Measurements from ENCODE around the gene NR6A1.

NR6A1 gene

GRCh38 chr9:124470306-124470705 is 300.8 kb downstream of the NR6A1 start:
- Histone ChIP-seq H3K4me1 (ENCODE audit: insufficient read depth, low read length, poor library complexity, severe bottlenecking) (no peaks in the 10 kb centered on the region), H3K36me3 (ENCODE audit: insufficient read depth, low read length) (no peaks in the 10 kb centered on the region), H3K9me2 (replicated peaks; ENCODE audit: low read depth, low read length) (no peaks in the 10 kb centered on the region), H3F3A (ENCODE audit: low read depth) (no peaks in the 10 kb centered on the region), H4K20me1 (ENCODE audit: insufficient read depth, low read length, poor library complexity, severe bottlenecking) (no peaks in the 10 kb centered on the region), H3K79me2 (ENCODE audit: insufficient read depth, low read length) (no peaks in the 10 kb centered on the region), H3K9ac (ENCODE audit: low read depth, low read length, poor library complexity, severe bottlenecking) (no peak overlapping the region), H3K4me2 (ENCODE audit: low read depth, low read length, poor library complexity, severe bottlenecking) (no peak overlapping the region), H3K9me3 (ENCODE audit: insufficient read depth, low read depth, low read length) (no peaks in the 10 kb centered on the region), H2AFZ (ENCODE audit: low read length) (no peak overlapping the region), H3K4me3 (ENCODE audit: low read length, poor library complexity, severe bottlenecking) (no peak overlapping the region), H3K27me3 (ENCODE audit: insufficient read depth, low read length, poor library complexity, severe bottlenecking) (no peaks in the 10 kb centered on the region)
- no peak for TF ChIP-seq EZH2phosphoT487 (IDR thresholded peaks at IDR 0.05; ENCODE audit: borderline replicate concordance)
- no peak for TF ChIP-seq CTCF (conservative IDR thresholded peaks at IDR 0.05; ENCODE audit: low read length)

- Histone ChIP-seq H3K9me2 (replicated peaks; ENCODE audit: low read depth, low read length) (no peaks in the 10 kb centered on the region), H3K27me3 (ENCODE audit: insufficient read depth, low read length, poor library complexity, severe bottlenecking) (no peaks in the 10 kb centered on the region), H4K20me1 (ENCODE audit: insufficient read depth, low read length, poor library complexity, severe bottlenecking) (no peaks in the 10 kb centered on the region), H3K79me2 (ENCODE audit: insufficient read depth, low read length) (no peaks in the 10 kb centered on the region), H2AFZ (ENCODE audit: low read length) (no peak overlapping the region), H3K36me3 (ENCODE audit: insufficient read depth, low read length) (no peaks in the 10 kb centered on the region), H3K4me3 (ENCODE audit: low read length, poor library complexity, severe bottlenecking) (no peak overlapping the region), H3K4me2 (ENCODE audit: low read depth, low read length, poor library complexity, severe bottlenecking) (no peak overlapping the region), H3K9ac (ENCODE audit: low read depth, low read length, poor library complexity, severe bottlenecking) (no peak overlapping the region), H3K9me3 (ENCODE audit: insufficient read depth, low read depth, low read length) (no peaks in the 10 kb centered on the region), H3F3A (ENCODE audit: low read depth) (no peaks in the 10 kb centered on the region), H3K4me1 (ENCODE audit: insufficient read depth, low read length, poor library complexity, severe bottlenecking) (no peaks in the 10 kb centered on the region)
- no peak for TF ChIP-seq EZH2phosphoT487 (IDR thresholded peaks at IDR 0.05; ENCODE audit: borderline replicate concordance)
These were observed 301.9 kb downstream of the NR6A1 start for GRCh38 chr9:124469011-124469832.

GRCh38 chr9:124468061-124468740 is 302.9 kb downstream of the NR6A1 start:
- Histone ChIP-seq H3K9me2 (replicated peaks; ENCODE audit: low read depth, low read length) (no peaks in the 10 kb centered on the region), H3K27me3 (ENCODE audit: insufficient read depth, low read length, poor library complexity, severe bottlenecking) (no peaks in the 10 kb centered on the region), H3K4me2 (ENCODE audit: low read depth, low read length, poor library complexity, severe bottlenecking) (no peak overlapping the region), H4K20me1 (ENCODE audit: insufficient read depth, low read length, poor library complexity, severe bottlenecking) (no peaks in the 10 kb centered on the region), H3K4me1 (ENCODE audit: insufficient read depth, low read length, poor library complexity, severe bottlenecking) (no peaks in the 10 kb centered on the region), H3K9ac (ENCODE audit: low read depth, low read length, poor library complexity, severe bottlenecking) (no peak overlapping the region), H3K9me3 (ENCODE audit: insufficient read depth, low read depth, low read length) (no peaks in the 10 kb centered on the region), H3K79me2 (ENCODE audit: insufficient read depth, low read length) (no peaks in the 10 kb centered on the region), H2AFZ (ENCODE audit: low read length) (no peak overlapping the region), H3F3A (ENCODE audit: low read depth) (no peaks in the 10 kb centered on the region), H3K36me3 (ENCODE audit: insufficient read depth, low read length) (no peaks in the 10 kb centered on the region), H3K4me3 (ENCODE audit: low read length, poor library complexity, severe bottlenecking) (no peak overlapping the region)
- no peak for TF ChIP-seq EZH2phosphoT487 (IDR thresholded peaks at IDR 0.05; ENCODE audit: borderline replicate concordance)
- no peak for TF ChIP-seq CTCF (conservative IDR thresholded peaks at IDR 0.05; ENCODE audit: low read length)

Measured in Loucy (cell line).